SJCRH30 (cell line): ENCODE measurements around the gene MN1. TPM values are rescaled to one million over a fixed set of nuclear protein-coding genes. Genes with fewer than 3 reads are reported as not detected.

Experiments used
- DNase-seq, 2 experiments: peaks; one replicate each; pipeline ENCODE4 v3.0.0-alpha.2; 2015 to 2020
- H3K27ac ChIP-seq: fragments of 250-450 bp; sonication (Bioruptor Pico); 2 replicates; pipeline ENCODE4 v1.5.1; 2020; ENCODE audit warnings: mild to moderate bottlenecking, moderate library complexity
- H3K27me3 ChIP-seq: fragments of 250-450 bp; sonication (Bioruptor Pico); 2 replicates; pipeline ENCODE4 v1.5.1; 2020; ENCODE audit warnings: mild to moderate bottlenecking, moderate library complexity
- H3K36me3 ChIP-seq: fragments of 250-450 bp; sonication (Bioruptor Pico); 2 replicates; pipeline ENCODE4 v1.5.1; 2020; ENCODE audit warnings: mild to moderate bottlenecking, moderate library complexity
- H3K4me1 ChIP-seq: fragments of 250-450 bp; sonication (Bioruptor Pico); 2 replicates; pipeline ENCODE4 v1.5.1; 2020; ENCODE audit warnings: mild to moderate bottlenecking, moderate library complexity
- H3K4me3 ChIP-seq: fragments of 250-450 bp; sonication (Bioruptor Pico); 2 replicates; pipeline ENCODE4 v1.5.1; 2020; ENCODE audit warnings: mild to moderate bottlenecking, moderate library complexity
- H3K9me3 ChIP-seq: fragments of 250-450 bp; sonication (Bioruptor Pico); replicated peaks from 2 replicates; pipeline ENCODE4 v1.5.1; 2020; ENCODE audit warnings: mild to moderate bottlenecking, moderate library complexity
- total RNA-seq: library from RNA; depleted of rRNA; stranded (reverse); fragments of >200 nt; shearing (Covaris generic); gene quantifications from 2 replicates; pipeline ENCODE4 v1.2.3, GENCODE V29; 2014

MN1 gene
- total RNA-seq, 1 experiment from 2014 or later = 36.1 TPM

- H3K27me3 ChIP-seq = no peaks in the 10 kb centered on the region
- no peak overlapping the region for H3K27ac ChIP-seq
- peaks cover 26% of the 10 kb centered on the region for H3K4me1 ChIP-seq
- H3K36me3 ChIP-seq = peaks cover 70% of the 10 kb centered on the region
- H3K4me3 ChIP-seq = no peak overlapping the region
- H3K9me3 ChIP-seq = no peaks in the 10 kb centered on the region
- no peak for DNase-seq
Observed at GRCh38 chr22:27786965-27787364, 14.6 kb downstream of the MN1 start.

GRCh38 chr22:27786291-27786932 is 15.1 kb downstream of the MN1 start:
- no peak overlapping the region for H3K27ac ChIP-seq
- no peaks in the 10 kb centered on the region for H3K27me3 ChIP-seq
- no peak overlapping the region for H3K4me3 ChIP-seq
- peaks cover 73% of the 10 kb centered on the region for H3K36me3 ChIP-seq
- no peak for DNase-seq
- H3K4me1 ChIP-seq = peaks cover 20% of the 10 kb centered on the region
- no peaks in the 10 kb centered on the region for H3K9me3 ChIP-seq

GRCh38 chr22:27785831-27786230 is 15.7 kb downstream of the MN1 start:
- H3K27me3 ChIP-seq = no peaks in the 10 kb centered on the region
- H3K4me3 ChIP-seq = no peak overlapping the region
- DNase-seq = no peak
- H3K36me3 ChIP-seq = peaks cover 74% of the 10 kb centered on the region
- H3K9me3 ChIP-seq = no peaks in the 10 kb centered on the region
- no peak overlapping the region for H3K27ac ChIP-seq
- H3K4me1 ChIP-seq = peaks cover 14% of the 10 kb centered on the region

GRCh38 chr22:27784120-27784475 is 17.5 kb downstream of the MN1 start:
- no peaks in the 10 kb centered on the region for H3K9me3 ChIP-seq
- DNase-seq = no peak
- H3K27ac ChIP-seq = no peak overlapping the region
- peaks cover 66% of the 10 kb centered on the region for H3K36me3 ChIP-seq
- no peak overlapping the region for H3K4me3 ChIP-seq
- no peaks in the 10 kb centered on the region for H3K4me1 ChIP-seq
- no peaks in the 10 kb centered on the region for H3K27me3 ChIP-seq

- Histone ChIP-seq H3K27me3 (no peaks in the 10 kb centered on the region), H3K4me1 (no peaks in the 10 kb centered on the region), H3K36me3 (peaks cover 66% of the 10 kb centered on the region), H3K9me3 (no peaks in the 10 kb centered on the region), H3K27ac (no peak overlapping the region), H3K4me3 (no peak overlapping the region)
- DNase-seq = no peak
Observed at GRCh38 chr22:27783436-27784119, 18.0 kb downstream of the MN1 start.

GRCh38 chr22:27782088-27782487 is 19.5 kb downstream of the MN1 start:
- H3K4me3 ChIP-seq = no peak overlapping the region
- no peak overlapping the region for H3K27ac ChIP-seq
- H3K27me3 ChIP-seq = no peaks in the 10 kb centered on the region
- no peaks in the 10 kb centered on the region for H3K9me3 ChIP-seq
- no peak for DNase-seq
- H3K36me3 ChIP-seq = peaks cover 70% of the 10 kb centered on the region
- peaks cover under 1% of the 10 kb centered on the region; the same call in 1 of the 2 replicates for H3K4me1 ChIP-seq

- H3K27me3 ChIP-seq = no peaks in the 10 kb centered on the region
- peaks cover 17% of the 10 kb centered on the region for H3K4me1 ChIP-seq
- DNase-seq = peak; percentile 63 to 71
- peaks cover 64% of the 10 kb centered on the region for H3K36me3 ChIP-seq
- H3K9me3 ChIP-seq = no peaks in the 10 kb centered on the region
- H3K27ac ChIP-seq = peak overlapping the region; percentile 35
- H3K4me3 ChIP-seq = no peak overlapping the region
Observed at GRCh38 chr22:27780161-27780575, 21.4 kb downstream of the MN1 start.

- Histone ChIP-seq H3K27me3 (no peaks in the 10 kb centered on the region), H3K4me1 (peaks cover 17% of the 10 kb centered on the region), H3K4me3 (no peak overlapping the region), H3K27ac (peak overlapping the region; percentile 10; the same call in 1 of the 2 replicates), H3K9me3 (no peaks in the 10 kb centered on the region), H3K36me3 (peaks cover 69% of the 10 kb centered on the region)
- no peak for DNase-seq
Observed at GRCh38 chr22:27779643-27780042, 21.9 kb downstream of the MN1 start.

- Histone ChIP-seq H3K27me3 (no peaks in the 10 kb centered on the region), H3K36me3 (peaks cover 64% of the 10 kb centered on the region), H3K4me1 (peaks cover 17% of the 10 kb centered on the region), H3K9me3 (no peaks in the 10 kb centered on the region), H3K27ac (no peak overlapping the region), H3K4me3 (no peak overlapping the region)
- no peak for DNase-seq
Observed at GRCh38 chr22:27778294-27779090, 23.1 kb downstream of the MN1 start.

- no peaks in the 10 kb centered on the region for H3K27me3 ChIP-seq
- H3K36me3 ChIP-seq = peaks cover 57% of the 10 kb centered on the region
- no peak overlapping the region for H3K27ac ChIP-seq
- peaks cover 17% of the 10 kb centered on the region for H3K4me1 ChIP-seq
- H3K4me3 ChIP-seq = no peak overlapping the region
- no peaks in the 10 kb centered on the region for H3K9me3 ChIP-seq
- no peak for DNase-seq
Observed at GRCh38 chr22:27777128-27777527, 24.4 kb downstream of the MN1 start.

GRCh38 chr22:27776650-27776958 is 25.0 kb downstream of the MN1 start:
- no peak for DNase-seq
- H3K4me3 ChIP-seq = no peak overlapping the region
- no peaks in the 10 kb centered on the region for H3K27me3 ChIP-seq
- H3K27ac ChIP-seq = peak overlapping the region; percentile 45; the same call in 1 of the 2 replicates
- no peaks in the 10 kb centered on the region for H3K9me3 ChIP-seq
- peaks cover 17% of the 10 kb centered on the region for H3K4me1 ChIP-seq
- H3K36me3 ChIP-seq = peaks cover 53% of the 10 kb centered on the region

- Histone ChIP-seq H3K36me3 (peaks cover 49% of the 10 kb centered on the region), H3K27me3 (no peaks in the 10 kb centered on the region), H3K4me3 (no peak overlapping the region), H3K9me3 (no peaks in the 10 kb centered on the region), H3K4me1 (peaks cover 17% of the 10 kb centered on the region), H3K27ac (peak overlapping the region; percentile 45)
- DNase-seq = peak; percentile 50 to 55
Observed at GRCh38 chr22:27775758-27776649, 25.6 kb downstream of the MN1 start.

- no peak for DNase-seq
- Histone ChIP-seq H3K36me3 (peaks cover 45% of the 10 kb centered on the region), H3K27ac (no peak overlapping the region), H3K4me3 (no peak overlapping the region), H3K4me1 (peaks cover 17% of the 10 kb centered on the region), H3K9me3 (no peaks in the 10 kb centered on the region), H3K27me3 (no peaks in the 10 kb centered on the region)
Observed at GRCh38 chr22:27775087-27775698, 26.4 kb downstream of the MN1 start.

- DNase-seq = no peak
- Histone ChIP-seq H3K36me3 (peaks cover 51% of the 10 kb centered on the region), H3K4me1 (peaks cover 17% of the 10 kb centered on the region), H3K27me3 (no peaks in the 10 kb centered on the region), H3K27ac (no peak overlapping the region), H3K9me3 (no peaks in the 10 kb centered on the region), H3K4me3 (no peak overlapping the region)
Observed at GRCh38 chr22:27774200-27774599, 27.4 kb downstream of the MN1 start.
